Activated CD8-positive, alpha-beta memory T cell treated with anti-CD3 and anti-CD28 coated beads for 1 hour (primary cell): ENCODE results near the gene MAP1LC3B2.

Source experiments
- DNase-seq, 2 donors: peaks; one replicate each; pipeline ENCODE4 v3.0.0-alpha.2; 2020; ENCODE audit warnings: low read depth in 1 of 2; ENCODE audit errors: extremely low read depth in 1 of 2

Gene MAP1LC3B2

DNA sequence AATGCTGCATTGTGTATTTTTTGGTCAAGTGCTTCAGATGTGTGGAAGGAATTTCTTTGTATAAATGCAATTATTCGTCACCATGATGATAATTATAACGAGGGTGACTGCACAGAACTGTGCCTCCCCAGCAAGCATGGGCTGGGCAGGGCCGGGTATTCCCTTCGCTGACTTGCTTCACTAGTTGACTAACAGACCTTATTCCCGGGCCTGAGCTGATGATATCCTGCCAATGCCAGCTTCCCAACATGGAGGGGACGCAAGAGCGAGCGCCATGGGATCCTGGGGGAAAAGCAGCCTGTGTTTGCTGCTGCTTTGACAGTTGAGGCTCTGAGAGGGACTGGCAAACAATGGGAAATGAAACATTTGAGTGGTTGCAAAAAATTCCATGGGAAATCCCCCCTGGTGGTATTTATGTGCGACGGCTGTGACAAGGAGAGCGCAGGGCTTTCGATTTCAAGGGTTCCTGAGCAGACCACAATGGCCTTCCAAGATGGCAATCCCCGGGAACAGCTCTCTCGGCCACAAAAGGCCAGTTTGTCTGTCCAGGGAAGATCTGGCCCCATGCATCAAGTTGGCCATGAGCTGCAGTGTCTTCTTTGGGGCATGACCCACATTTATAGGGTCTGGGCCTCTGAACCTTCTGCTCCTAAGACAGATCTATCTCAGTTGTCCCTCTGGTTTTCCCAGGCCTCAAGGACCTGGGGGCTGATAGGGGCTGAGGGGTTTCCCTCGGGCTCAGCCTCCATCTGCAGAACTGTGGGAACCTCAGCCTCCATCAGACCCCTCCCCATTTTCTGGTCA lies 21.9 kb upstream of the MAP1LC3B2 start:
- no peak for DNase-seq

DNA sequence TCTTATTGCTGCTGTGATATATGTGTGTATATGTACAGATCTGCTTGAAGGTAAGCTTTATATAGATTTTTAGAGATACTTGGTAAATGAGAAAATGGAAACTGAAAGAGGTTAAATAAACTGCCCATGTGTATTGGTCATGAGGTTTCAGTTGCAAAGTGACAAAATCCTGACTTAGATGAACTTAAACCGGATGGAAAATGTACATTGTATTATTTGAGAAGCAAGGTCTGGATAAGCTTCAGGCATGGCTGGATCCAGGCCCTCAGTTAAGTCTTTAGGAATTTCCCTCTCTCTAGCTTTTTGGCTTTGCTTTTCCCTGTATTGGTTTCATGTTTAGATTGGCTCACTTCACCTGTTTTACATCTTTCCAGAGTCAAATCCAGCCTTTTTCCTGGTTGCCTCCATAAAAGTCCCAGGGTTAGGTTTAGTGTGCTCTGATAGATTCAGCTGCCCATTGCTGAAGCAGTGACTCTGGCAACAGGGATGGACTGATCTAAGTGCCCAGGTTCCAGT lies 21.0 kb upstream of the MAP1LC3B2 start:
- no peak for DNase-seq

DNA sequence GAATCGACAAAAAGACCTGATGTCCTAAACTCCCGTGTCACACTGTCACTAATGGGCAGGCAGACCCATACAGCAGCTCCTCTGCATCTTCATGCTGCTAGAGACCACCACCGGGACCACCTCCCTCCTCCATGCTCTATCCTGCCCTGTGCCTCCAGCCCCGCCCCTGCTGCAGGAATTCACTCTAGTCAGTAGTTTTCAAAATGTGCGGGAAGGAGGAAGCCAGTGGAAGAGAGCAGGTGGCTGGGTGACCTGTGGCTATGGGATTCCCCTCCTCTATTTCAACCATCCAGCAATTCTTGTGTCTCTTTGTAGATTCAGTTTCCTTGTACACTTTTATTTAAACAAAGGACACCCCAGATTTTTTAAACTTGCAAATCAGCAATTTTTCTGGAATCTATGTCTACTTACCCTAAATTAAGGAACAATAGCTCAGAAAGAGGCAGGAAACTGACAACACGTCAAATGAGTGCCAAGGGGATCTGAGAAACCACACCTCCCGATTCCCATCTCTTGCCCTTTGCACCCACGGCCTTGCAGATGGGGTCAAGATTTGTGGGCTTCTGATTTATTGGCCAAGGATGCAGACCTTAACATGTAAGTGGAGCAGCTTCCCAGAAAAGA lies 20.4 kb upstream of the MAP1LC3B2 start:
- no peak for DNase-seq

DNA sequence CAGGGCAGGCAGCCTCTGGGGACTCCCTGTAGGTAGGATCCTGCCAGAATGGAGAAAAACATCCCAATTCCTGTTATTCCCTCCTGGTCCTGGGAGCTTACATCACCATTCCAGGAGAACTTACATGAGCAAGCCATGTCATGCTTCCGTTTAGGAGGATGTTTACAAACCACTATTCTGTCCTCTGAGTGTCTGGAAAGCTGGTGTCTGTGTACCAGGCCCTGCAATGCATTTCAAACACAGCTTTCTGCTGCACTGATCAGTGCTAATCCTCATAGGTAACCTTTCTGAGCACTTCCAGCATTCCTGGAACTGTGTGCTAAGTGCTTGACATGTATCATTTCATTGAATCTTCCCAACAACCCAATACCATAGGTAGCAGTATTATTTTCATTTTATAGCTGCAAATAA lies 19.8 kb upstream of the MAP1LC3B2 start:
- DNase-seq, result no peak

DNA sequence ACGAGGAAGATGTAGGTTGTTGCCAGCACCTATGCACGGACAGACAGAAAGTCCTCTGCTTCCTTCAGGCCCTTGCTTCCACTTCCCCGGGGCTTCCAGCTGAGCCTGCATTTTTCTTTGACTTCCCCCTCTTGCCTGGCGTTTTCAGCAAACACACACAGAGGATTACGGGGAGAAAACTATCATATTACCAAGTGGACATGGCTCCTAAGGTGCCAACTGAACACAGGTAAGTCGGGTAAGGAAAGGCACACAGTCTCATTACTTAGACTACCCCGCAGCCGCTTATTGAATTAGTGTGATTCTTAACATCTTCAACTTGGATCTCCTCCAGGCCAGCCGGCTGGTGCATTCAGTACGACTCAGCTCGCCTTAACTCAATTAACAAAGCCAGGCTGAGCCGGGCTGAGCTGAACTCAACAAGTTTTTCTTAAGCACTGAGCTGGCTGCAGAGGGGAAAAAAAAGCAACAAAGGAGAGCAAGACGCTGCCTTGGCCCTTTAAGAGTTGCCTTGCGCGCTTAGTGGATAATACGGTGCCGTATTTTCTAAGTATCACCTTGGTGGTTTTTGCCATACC lies 19.2 kb upstream of the MAP1LC3B2 start:
- no peak for DNase-seq

DNA sequence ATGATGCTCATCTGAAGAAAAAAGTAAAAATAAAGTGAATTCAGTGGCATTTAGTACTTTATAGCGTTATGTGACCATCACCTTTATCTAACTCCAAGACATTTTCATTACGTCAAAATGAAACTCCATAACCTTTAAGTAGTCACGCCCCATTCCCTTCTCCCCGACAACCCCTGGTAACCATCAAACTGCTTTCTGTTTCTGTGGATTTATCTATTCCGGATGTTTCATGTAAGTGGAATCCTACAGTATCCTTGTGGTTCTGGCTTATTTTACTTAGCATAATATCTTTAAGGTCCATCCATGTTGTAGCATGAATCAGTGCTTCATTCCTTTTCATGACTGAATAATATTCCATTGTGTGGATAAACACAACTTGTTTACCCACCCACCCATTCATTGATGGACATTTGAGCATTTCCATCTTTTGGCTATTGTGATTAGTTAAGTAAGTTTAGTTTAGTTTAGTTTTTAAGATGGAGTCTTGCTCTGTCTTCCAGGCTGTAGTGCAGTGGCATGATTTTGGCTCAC lies 18.5 kb upstream of the MAP1LC3B2 start:
- DNase-seq, result no peak

DNA sequence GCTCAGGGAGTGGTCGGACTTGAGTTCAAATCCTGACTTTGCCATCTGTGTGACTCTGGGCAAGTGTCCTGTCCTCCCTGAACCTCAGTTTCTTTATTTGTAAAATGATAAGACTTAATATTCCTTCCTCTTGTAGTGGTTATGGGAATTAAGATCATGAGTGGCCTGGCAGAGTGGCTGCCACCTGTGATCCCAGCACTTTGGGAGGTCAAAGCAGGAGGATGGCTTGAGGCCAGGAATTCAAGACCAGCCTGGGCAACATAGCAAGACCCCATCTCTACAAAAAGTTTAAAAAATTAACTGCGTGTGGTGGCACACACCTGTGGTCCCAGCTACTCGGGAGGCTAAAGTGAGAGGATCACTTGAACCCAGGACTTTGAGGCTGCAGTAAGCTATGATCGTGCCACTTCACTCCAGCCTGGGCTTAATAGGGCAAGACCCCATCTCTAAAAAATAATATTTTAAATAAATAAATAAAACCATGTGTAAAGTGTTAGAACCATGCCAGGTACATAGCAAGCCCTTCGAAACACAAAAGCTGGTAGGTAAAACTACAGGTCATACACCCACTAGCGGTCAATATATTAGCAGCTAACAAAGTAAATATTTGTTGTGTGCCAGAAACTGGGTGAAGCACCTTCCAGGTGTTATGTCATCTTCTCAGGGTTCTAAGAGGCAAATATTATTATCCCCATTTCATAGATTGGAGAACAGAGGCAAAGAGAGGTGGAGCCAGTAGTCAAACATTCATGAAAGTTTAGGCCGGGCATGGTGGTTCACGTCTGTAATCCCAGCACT lies 17.4 kb upstream of the MAP1LC3B2 start:
- DNase-seq, result no peak

DNA sequence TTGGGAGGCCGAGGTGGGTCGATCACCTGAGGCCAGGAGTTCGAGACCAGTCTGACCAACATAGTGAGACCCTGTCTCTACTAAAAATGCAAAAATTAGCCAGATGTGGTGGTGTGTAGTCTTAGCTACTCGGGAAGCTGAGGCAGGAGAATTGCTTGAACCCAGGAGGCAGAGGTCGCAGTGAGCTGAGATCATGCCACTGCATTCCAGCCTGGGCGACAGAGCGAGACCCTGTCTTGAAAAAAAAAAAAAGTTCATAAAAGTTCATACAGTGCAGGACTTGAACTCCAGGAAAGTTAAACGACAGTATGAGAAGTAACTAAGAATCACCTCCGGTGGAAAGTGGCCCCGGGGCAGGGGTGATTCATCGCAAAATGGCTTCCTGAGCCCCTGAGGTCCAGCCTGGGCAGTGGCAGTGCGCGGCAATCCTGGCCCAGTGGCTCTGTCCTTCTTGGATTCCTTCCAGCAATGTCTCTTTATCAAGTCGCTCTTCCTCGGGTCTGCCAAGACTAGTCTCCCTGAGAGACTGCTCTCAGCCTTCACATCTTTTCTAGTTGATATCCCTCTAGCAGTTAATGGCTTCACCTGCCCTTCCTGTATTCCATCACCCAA lies 16.7 kb upstream of the MAP1LC3B2 start:
- DNase-seq, result no peak

DNA sequence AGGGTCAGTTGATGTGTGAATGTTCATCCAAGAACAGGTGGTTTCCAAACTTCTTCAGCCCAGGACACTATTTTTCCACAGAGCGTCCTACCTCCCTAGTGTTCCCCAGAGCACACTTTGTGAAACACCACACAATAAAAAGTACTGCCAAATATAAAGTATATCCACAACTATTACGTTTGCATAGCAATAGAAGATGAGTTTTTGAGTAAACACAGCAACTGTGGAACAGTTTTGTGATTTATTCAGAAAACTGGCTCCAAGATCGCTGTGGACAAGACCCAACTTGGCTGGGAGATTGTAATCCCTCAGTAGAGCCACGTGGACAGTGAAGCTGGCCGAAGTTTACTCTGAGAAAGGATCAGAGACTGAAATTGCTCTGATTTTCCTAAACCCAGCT lies 14.5 kb upstream of the MAP1LC3B2 start:
- DNase-seq, result no peak

DNA sequence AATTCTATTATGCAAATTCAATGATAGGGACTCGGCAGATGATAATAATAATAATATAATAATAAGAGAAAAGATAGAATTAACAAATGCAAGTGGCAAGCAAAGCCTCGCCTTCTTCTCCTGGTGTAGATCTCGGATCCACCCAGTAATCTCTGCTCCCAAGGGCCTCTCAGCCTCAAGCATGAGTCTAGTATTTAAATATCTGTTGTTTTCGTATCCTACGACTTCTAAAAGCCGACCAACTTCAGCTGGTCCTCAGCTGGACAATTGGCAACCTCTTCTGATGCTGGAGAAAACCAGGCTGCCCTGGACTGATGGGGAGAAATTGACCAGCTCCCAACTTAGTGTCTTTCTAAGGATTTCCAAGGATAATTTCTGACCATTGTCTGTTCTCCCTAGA lies 14.0 kb upstream of the MAP1LC3B2 start:
- no peak for DNase-seq

DNA sequence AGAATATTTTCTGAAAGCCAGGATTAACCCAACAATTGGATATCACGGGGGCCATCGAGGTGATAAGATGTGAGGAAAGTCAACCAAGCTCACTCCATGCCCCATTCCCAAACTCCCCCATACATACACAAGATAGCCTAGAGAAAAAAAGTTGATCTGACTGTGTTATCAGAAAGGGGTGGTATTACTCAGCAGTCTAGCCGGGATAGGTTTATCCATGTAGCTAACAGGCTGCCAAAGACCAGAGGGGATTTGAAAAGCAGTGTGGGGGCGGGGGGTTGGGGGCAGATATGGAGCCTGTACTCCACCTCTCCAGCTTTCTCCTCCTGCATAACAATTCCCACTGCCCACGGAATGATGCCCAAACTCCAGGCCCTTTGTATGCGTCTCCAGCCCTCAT lies 13.2 kb upstream of the MAP1LC3B2 start:
- no peak for DNase-seq

DNA sequence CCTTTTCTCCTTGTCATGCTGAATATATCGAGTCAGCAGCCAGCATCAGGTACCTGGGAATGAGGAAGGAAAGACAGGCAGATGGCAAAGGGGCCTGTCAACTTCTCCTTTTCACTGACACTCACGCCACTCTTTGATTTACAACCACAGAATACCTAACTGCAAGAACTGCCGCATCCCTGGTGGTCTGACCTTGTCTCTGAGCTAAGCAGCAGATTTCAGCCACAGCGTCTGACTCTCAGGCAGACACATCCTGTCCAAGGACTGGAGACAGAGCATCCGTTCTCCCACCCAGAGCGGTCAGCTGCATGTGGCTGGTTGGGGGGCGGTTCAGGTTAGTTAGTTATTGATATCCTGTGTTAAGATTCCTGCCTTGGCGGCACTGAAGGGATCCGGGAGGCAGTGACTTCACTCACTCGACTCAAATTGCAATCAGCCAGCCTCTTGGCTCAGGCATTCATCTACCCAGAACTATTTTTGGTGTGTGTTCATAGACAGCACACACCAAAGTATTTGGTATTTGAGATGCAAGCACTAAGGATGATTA lies 11.2 kb upstream of the MAP1LC3B2 start:
- no peak for DNase-seq

DNA sequence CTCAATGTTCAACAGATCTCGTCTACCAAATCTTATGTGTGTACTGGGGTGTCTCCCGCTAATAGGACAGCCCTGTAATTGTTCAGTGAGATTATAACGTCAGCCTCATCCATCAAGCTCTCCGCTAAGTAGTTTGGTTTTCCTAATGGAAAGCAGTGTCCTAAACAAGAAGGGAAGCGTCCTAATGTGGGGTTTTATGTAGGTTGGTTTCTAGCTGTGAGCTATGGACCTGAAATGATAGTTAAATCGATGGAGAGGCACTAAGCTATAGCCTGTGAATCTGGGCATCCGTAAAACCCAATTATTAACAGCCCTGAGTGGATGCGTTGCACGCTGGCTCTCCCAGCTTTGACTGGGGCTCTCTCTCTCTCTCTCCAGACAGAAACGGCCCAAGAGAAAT lies 9.2 kb upstream of the MAP1LC3B2 start:
- no peak for DNase-seq

DNA sequence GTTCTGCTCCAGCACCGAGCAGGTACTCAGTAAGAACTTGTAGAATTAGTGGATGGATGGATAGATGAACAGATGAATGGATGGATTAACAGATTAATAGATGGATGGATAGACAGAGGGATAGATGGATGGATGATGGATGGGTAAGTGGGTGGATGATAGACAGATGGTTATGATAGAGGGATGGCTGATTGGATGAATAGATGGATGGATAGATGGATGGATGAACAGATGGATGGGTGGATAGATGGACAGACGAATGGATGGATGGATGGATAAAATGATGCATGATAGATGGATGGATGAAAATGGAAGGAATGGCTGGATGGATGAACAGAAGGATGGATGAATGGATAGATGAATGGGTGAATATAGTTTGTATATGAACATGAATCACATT lies 8.0 kb upstream of the MAP1LC3B2 start:
- no peak for DNase-seq

DNA sequence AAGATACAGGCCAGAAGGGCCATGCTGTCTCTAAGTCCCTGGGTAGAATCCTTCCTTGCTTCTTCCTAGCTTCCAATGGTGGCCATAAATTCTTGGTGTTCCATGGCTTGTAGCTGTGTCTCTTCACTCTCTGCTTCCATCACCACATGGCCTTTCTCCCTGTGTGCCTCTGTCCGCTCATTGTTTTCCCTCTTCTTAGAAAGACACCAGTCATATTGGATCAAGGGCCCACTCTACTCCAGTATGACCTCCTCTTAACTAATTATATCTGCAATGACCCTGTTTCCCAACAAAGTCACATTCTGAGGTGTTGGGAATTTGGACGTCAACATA lies 7.6 kb upstream of the MAP1LC3B2 start:
- DNase-seq, result no peak

DNA sequence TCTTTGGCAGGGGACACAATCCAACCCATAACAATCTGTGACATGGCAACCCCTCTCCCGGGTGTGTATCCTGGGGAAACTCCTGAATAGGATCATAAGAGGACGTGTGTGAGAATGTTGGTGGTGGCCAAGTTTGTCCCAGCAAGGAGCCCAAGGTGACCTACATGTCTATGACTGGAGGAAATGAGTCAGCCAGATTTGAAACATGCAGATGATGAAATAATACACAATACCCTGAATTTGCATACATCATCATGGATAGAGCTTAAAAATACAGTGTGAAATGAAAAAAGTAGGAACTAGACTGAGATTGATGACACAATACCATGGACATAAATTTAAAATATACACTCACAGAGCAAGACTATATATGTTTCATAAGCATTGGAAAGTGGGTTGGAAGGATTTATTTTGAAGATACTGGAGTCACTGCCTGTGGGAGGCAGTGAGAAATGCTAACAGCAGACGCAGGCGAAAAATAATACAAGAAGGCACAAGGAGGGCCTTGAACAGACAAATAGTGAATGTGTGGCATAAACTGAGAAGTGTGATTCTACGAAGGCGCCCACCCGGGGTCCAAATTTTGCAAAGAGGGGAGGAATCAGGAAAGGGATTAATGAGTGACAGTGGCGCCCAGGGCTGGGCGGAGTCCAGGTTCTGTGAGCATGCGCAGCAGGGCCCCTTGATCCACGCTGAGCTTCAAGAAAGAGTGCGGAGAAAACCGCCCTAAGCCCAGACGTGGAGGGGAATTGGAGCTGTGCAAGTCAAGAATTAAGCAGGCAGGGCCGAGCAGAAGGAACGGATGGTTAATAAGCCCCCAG lies 7.0 kb upstream of the MAP1LC3B2 start:
- DNase-seq, result no peak

DNA sequence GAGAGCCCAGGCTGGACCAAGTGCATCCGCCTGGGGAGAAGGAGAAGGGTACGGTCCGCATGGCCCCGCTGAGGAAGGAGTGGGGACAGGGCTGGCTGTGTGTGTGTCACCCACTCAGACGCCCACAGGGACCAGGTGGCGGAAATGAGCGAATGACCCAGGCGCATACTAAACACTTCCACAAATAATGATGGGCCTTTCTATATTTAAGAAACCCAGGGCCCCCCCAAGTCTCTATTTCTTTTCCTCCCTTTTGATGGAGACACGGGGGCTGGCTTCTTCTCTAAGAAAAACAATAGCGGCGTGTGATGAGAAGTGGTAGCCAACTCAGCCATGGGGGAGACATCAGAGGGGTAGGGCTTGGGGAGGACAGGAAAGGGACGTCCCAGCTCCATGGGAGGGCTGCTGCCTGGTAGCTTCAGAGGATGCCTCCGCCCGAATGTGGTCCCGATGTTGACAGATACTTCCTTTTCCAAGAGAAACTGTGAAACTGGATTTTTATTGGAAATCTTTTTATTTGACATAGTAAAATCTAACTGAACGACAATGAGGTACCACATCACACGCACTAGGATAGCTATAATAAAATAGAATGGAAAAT lies 6.3 kb upstream of the MAP1LC3B2 start:
- no peak for DNase-seq

DNA sequence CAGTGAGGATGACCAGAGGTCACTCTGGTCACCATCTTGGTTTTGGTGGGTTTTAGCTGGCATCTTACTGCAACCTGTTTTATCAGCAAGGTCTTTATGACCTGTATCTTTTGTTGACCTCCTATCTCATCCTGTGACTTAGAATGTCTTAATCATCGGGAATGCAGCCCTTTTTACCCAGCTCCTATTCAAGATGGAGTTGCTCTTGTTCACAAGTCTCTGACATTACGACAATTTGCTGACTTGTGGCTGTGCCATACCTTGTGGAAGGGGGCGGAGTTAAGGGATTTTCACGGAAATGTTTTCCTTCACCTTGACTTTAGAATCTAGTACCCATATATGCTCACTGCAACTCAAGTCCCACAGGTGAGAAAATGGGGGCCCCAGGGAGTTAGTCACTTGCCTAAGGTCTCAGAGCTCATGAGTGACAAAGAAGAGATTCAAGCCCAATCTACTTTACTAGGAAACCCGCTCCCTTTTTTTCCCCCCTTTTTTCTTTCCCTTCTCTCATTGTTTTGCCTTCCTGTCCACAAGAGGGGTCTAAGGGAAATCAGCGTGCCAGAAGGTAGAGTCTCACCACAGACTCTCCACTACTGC lies 2.7 kb upstream of the MAP1LC3B2 start:
- DNase-seq, result no peak
